GM12878 (cell line): Measurements from ENCODE around the gene CCDC12. TPM values are rescaled to one million over a fixed set of nuclear protein-coding genes. Genes with fewer than 3 reads are reported as not detected.
A peak's percentile ranks its signal among the peaks of the same experiment; 100 is the strongest.

Source experiments
- ATAC-seq: fragments of 200-7000 bp; cut with Tn5 transposase; 3 replicates; pipeline ENCODE4 v1.9.1; 2020; ENCODE audit warnings: mild to moderate bottlenecking, moderate library complexity
- BruUV-seq: library from RNA; stranded (reverse); fragments of 400-500 nt; replicated peaks from 2 replicates; lab custom pipeline; 2021; lab: Mats Ljungman, UMichigan
- CTCF ChIA-PET: fragments of 300-600 bp; sonication (Branson Sonifier 250); formaldehyde crosslinking; extraction: SDS; loops from one replicate; lab custom pipeline; 2021; ENCODE audit warnings: inconsistent platforms; lab: Yijun Ruan, JAX
- POLR2A ChIA-PET: fragments of 350-600 bp; formaldehyde crosslinking; extraction: SDS; loops from one replicate; lab custom pipeline; 2021; ENCODE audit warnings: inconsistent platforms; lab: Charles Lee
- RAD21 ChIA-PET: fragments of 300-600 bp; sonication (Branson Sonifier 250); formaldehyde crosslinking; loops from one replicate; lab custom pipeline; 2023; ENCODE audit warnings: antibody characterized with exemption; ENCODE audit not compliant: unreplicated experiment; lab: Charles Lee
- SMC1A ChIA-PET: fragments of 300-600 bp; sonication (Branson Sonifier 250); formaldehyde crosslinking; loops from one replicate; lab custom pipeline; 2023; ENCODE audit not compliant: unreplicated experiment, uncharacterized antibody; lab: Charles Lee
- DNase-seq: peaks from one replicate; pipeline ENCODE4 v3.0.0-alpha.2; 2011; ENCODE audit warnings: low read depth, low spot score
- FAIRE-seq: peaks from 3 replicates; lab custom pipeline; 2011; peaks lifted over from hg19 to GRCh38; lab: Jason Lieb, UNC
- H2AFZ ChIP-seq: 2 replicates; pipeline ENCODE4 v1.6.0; 2011; ENCODE audit warnings: low read depth, low read length, control low read depth; ENCODE audit not compliant: control insufficient read depth
- H3K27ac ChIP-seq: 2 replicates; pipeline ENCODE4 v1.5.1; 2011; ENCODE audit warnings: control low read depth; ENCODE audit not compliant: control insufficient read depth, insufficient read depth
- H3K27me3 ChIP-seq, 2 experiments: replicated peaks in 1 of 2; 2 replicates each; pipeline versions ENCODE4 v1.6.0 to v1.6.1; 2011; ENCODE audit warnings: low read length in 1 of 2; ENCODE audit not compliant: control insufficient read depth in 2 of 2, insufficient read depth in 2 of 2
- H3K36me3 ChIP-seq, 2 experiments: 2 replicates each; pipeline ENCODE4 v1.5.1; 2011; ENCODE audit warnings: low read length in 1 of 2; ENCODE audit not compliant: control insufficient read depth in 2 of 2, insufficient read depth in 2 of 2
- H3K4me1 ChIP-seq: 2 replicates; pipeline ENCODE4 v1.6.1; 2011; ENCODE audit warnings: mild to moderate bottlenecking, low read length, moderate library complexity, mixed read lengths; ENCODE audit not compliant: control insufficient read depth, insufficient read depth
- H3K4me2 ChIP-seq: 2 replicates; pipeline ENCODE4 v1.6.0; 2011; ENCODE audit warnings: control low read depth; ENCODE audit not compliant: control insufficient read depth, insufficient read depth
- H3K4me3 ChIP-seq: fragments of 200-600 bp; sonication (generic); 2 replicates; pipeline ENCODE4 v1.5.1; 2016
- H3K79me2 ChIP-seq: 2 replicates; pipeline ENCODE4 v1.6.0; 2011; ENCODE audit warnings: low read length; ENCODE audit not compliant: control insufficient read depth, insufficient read depth
- H3K9ac ChIP-seq: 2 replicates; pipeline ENCODE4 v1.8.0; 2011; ENCODE audit warnings: low read length, control low read depth, mixed read lengths; ENCODE audit not compliant: control insufficient read depth, insufficient read depth
- H3K9me3 ChIP-seq: replicated peaks from 3 replicates; pipeline ENCODE4 v1.5.1; 2011; ENCODE audit warnings: mild to moderate bottlenecking, low read length; ENCODE audit not compliant: control insufficient read depth, insufficient read depth
- H4K20me1 ChIP-seq: 2 replicates; pipeline ENCODE4 v1.6.0; 2011; ENCODE audit not compliant: control insufficient read depth, insufficient read depth
- ATF2 ChIP-seq: IDR thresholded peaks from 2 replicates; pipeline ENCODE4 v1.6.1; 2012; ENCODE audit warnings: low read length, inconsistent platforms
- BACH1 ChIP-seq: fragments of 450-650 bp; IDR thresholded peaks from 2 replicates; pipeline ENCODE4 v1.6.1; 2017; ENCODE audit warnings: mild to moderate bottlenecking, borderline replicate concordance
- BRCA1 ChIP-seq: IDR thresholded peaks from 2 replicates; pipeline ENCODE4 v1.6.1; 2011; ENCODE audit warnings: low read depth, low read length, improper control_type of control experiment
- CBFB ChIP-seq: IDR thresholded peaks from 2 replicates; pipeline ENCODE4 v1.6.1; 2016; ENCODE audit warnings: antibody characterized with exemption, low read depth
- CREB1 ChIP-seq: IDR thresholded peaks from 2 replicates; pipeline ENCODE4 v1.6.1; 2012; ENCODE audit warnings: low read depth, mild to moderate bottlenecking, inconsistent platforms
- LARP7 ChIP-seq: fragments of 450-650 bp; IDR thresholded peaks from 2 replicates; pipeline ENCODE4 v1.6.1; 2017; ENCODE audit warnings: mild to moderate bottlenecking
- NFYA ChIP-seq: IDR thresholded peaks from 2 replicates; pipeline ENCODE4 v1.6.1; 2011; ENCODE audit warnings: low read depth, mild to moderate bottlenecking, low read length, improper control_type of control experiment, borderline replicate concordance
- RB1 ChIP-seq: fragments of 450-650 bp; formaldehyde crosslinking; IDR thresholded peaks from 2 replicates; pipeline ENCODE4 v1.6.1; 2017; ENCODE audit warnings: mild to moderate bottlenecking, borderline replicate concordance
- SMAD1 ChIP-seq: fragments of 450-650 bp; IDR thresholded peaks from 2 replicates; pipeline ENCODE4 v1.6.1; 2018; ENCODE audit warnings: mild to moderate bottlenecking, low read depth; ENCODE audit not compliant: partially characterized antibody
- ZZZ3 ChIP-seq: IDR thresholded peaks from 2 replicates; pipeline ENCODE4 v1.6.1; 2011; ENCODE audit warnings: low read depth; ENCODE audit not compliant: control insufficient read depth, insufficient read length
- WGBS: methylation state at CpG from one replicate; pipeline ENCODE4 v1.1.6; 2016; ENCODE audit warnings: low lambda C conversion rate; ENCODE audit not compliant: insufficient replicate concordance, insufficient coverage; ENCODE audit errors: missing lambda C conversion rate; 5-methylcytosine and 5-hydroxymethylcytosine counted together
- in situ Hi-C: fragments of 300-500 bp; cut with MboI; formaldehyde crosslinking; loops from 9 replicates; pipeline ENCODE4 v1.14.3; 2018; ENCODE audit warnings: mixed read lengths
- intact Hi-C: fragments of 100-400 bp; cut with micrococcal nuclease; formaldehyde crosslinking; loops from one replicate; pipeline ENCODE4 v1.14.2; 2022; ENCODE audit not compliant: unreplicated experiment
- polyA plus RNA-seq, 11 experiments: library from polyadenylated mRNA; depleted of rRNA in 4 of 11; unstranded in 6 of 11; stranded (reverse) in 5 of 11; fragments of >200 nt; fragmentation: Nextera tagmentation in 4 of 11; fragmentation: Illumina TruSeq in 1 of 11; extraction: Ambion mirVana in 4 of 11; extraction: Trizol in 1 of 11; gene quantifications; 1 replicate in 1 of 11; 2 replicates in 10 of 11; pipeline versions ENCODE4 v1.2.1 to v1.2.3, GENCODE V29; 2011 to 2016; ENCODE audit warnings: inconsistent platforms in 2 of 11, missing spikeins in 2 of 11, low read depth in 1 of 11
- total RNA-seq, 4 experiments: library from RNA; depleted of rRNA in 3 of 4; stranded (reverse); fragments of >200 nt in 3 of 4; fragmentation: Illumina TruSeq in 1 of 4; extraction: Trizol in 1 of 4; gene quantifications; 2 replicates each; pipeline versions ENCODE4 v1.2.1 to v1.2.3, GENCODE V29; 2013 to 2021

Gene CCDC12
- total and polyA plus RNA-seq, 10 of the 15 experiments (the other 5 are each of a cell fraction or from before 2014, with no cell fraction given) = 9.2 to 91.4 (median 61.3) TPM

GRCh38 chr3:47008851-47009224 lies 32.3 kb upstream of the CCDC12 start:
- intact Hi-C loops (loop anchor here (2.0 kb wide), 1 partner anchor 212 kb away; no protein-coding TSS in a partner anchor), in situ Hi-C loops (no loop called here)
- Histone ChIP-seq H3K4me1 (peaks cover 5% of the 10 kb centered on the region; the same call in 1 of the 2 replicates), H2AFZ (no peak overlapping the region), H4K20me1 (no peaks in the 10 kb centered on the region), H3K9me3 (no peaks in the 10 kb centered on the region), H3K36me3 (peaks cover 10 to 31% of the 10 kb centered on the region in 2 experiments; a peak in 3 of 4 replicates), H3K9ac (no peak overlapping the region), H3K4me2 (peak overlapping the region; percentile 81), H3K27ac (no peak overlapping the region), H3K4me3 (no peak overlapping the region), H3K27me3 (no peaks in the 10 kb centered on the region), H3K79me2 (no peaks in the 10 kb centered on the region)
- CTCF ChIA-PET = interaction anchor here (0.6 to 1.2 kb wide), 4 partner anchors 11 to 211 kb away, joined by 3 to 5 read pairs (median 3); no protein-coding TSS in a partner anchor
- DNase-seq = no peak
- no peak for ATAC-seq
- no TSS peak for BruUV-seq
- TF ChIP-seq LARP7 (no peak), SMAD1 (no peak), ZZZ3 (no peak), BACH1 (no peak), NFYA (no peak), RB1 (no peak), CBFB (no peak), ATF2 (no peak), BRCA1 (no peak), CREB1 (no peak)
- WGBS = 93% methylated on average over 8 of the region's 23 CpGs
- POLR2A ChIA-PET = interaction anchor here (0.5 to 1.2 kb wide), 3 partner anchors 25 to 82 kb away, joined by 3 to 4 read pairs (median 3); no protein-coding TSS in a partner anchor
- RAD21 ChIA-PET = interaction anchor here (0.7 kb wide), 1 partner anchor 29 kb away, joined by 4 read pairs; no protein-coding TSS in a partner anchor
- FAIRE-seq = no peak
- SMC1A ChIA-PET = interaction anchor here (0.8 to 1.2 kb wide), 3 partner anchors 11 to 219 kb away, joined by 3 read pairs; no protein-coding TSS in a partner anchor
